H1 (cell line): ENCODE measurements around the gene CYYR1. TPM values are rescaled to one million over a fixed set of nuclear protein-coding genes. Genes with fewer than 3 reads are reported as not detected.

ENCODE experiments used
- CTCF ChIA-PET: fragments of 300-600 bp; sonication (Branson Sonifier 250); formaldehyde crosslinking; loops from one replicate; lab custom pipeline; 2021; ENCODE audit not compliant: partially characterized antibody; lab: Charles Lee
- POLR2A ChIA-PET: fragments of 300-600 bp; sonication (Branson Sonifier 250); formaldehyde crosslinking; loops from one replicate; lab custom pipeline; 2021; ENCODE audit warnings: inconsistent platforms; ENCODE audit not compliant: partially characterized antibody; lab: Charles Lee
- DNase-seq, 2 experiments: peaks; one replicate each; pipeline versions ENCODE4 v3.0.0 to v3.0.0-alpha.2; 2010 to 2022; ENCODE audit warnings: low spot score in 2 of 2, low read depth in 1 of 2, mixed read lengths in 1 of 2
- FAIRE-seq: peaks from 2 replicates; lab custom pipeline; 2011; peaks lifted over from hg19 to GRCh38; lab: Jason Lieb, UNC
- H2AFZ ChIP-seq: 2 replicates; pipeline ENCODE4 v1.8.1; 2012; ENCODE audit warnings: low read length, inconsistent platforms
- H2AK5ac ChIP-seq: 2 replicates; pipeline ENCODE4 v1.6.1; 2013; ENCODE audit warnings: low read depth, low read length
- H2BK120ac ChIP-seq: replicated peaks from 2 replicates; pipeline ENCODE3; 2013; ENCODE audit warnings: low read depth, low read length, inconsistent platforms
- H2BK12ac ChIP-seq: 2 replicates; pipeline ENCODE4 v1.6.1; 2013; ENCODE audit warnings: low read depth, low read length
- H2BK15ac ChIP-seq: 2 replicates; pipeline ENCODE4 v1.6.1; 2013; ENCODE audit warnings: low read length
- H2BK20ac ChIP-seq: 2 replicates; pipeline ENCODE4 v1.6.1; 2013; ENCODE audit warnings: low read length
- H2BK5ac ChIP-seq: 2 replicates; pipeline ENCODE4 v1.6.1; 2013; ENCODE audit warnings: low read depth, low read length
- H3K14ac ChIP-seq: 2 replicates; pipeline ENCODE4 v1.6.1; 2013; ENCODE audit warnings: inconsistent platforms; ENCODE audit not compliant: insufficient read length
- H3K18ac ChIP-seq: 2 replicates; pipeline ENCODE4 v1.6.1; 2013; ENCODE audit warnings: low read length; ENCODE audit errors: extremely low read depth
- H3K23ac ChIP-seq: 2 replicates; pipeline ENCODE4 v1.6.1; 2013; ENCODE audit warnings: inconsistent platforms; ENCODE audit not compliant: insufficient read length
- H3K23me2 ChIP-seq: 2 replicates; pipeline ENCODE4 v1.6.1; 2013; ENCODE audit warnings: low read depth, low read length
- H3K27ac ChIP-seq: 2 replicates; pipeline ENCODE4 v1.6.1; 2011; ENCODE audit warnings: low read depth, low read length, inconsistent platforms
- H3K27me3 ChIP-seq, 4 experiments: replicated peaks in 1 of 4; 1 replicate in 1 of 4; 2 replicates in 3 of 4; pipeline versions ENCODE4 v1.6.1 to v1.8.1; 2011 to 2013; ENCODE audit warnings: low read length in 3 of 4, mild to moderate bottlenecking in 3 of 4, inconsistent platforms in 2 of 4, mixed read lengths in 2 of 4, moderate library complexity in 1 of 4; ENCODE audit not compliant: control insufficient read depth in 3 of 4, insufficient read depth in 3 of 4; ENCODE audit errors: extremely low read depth in 1 of 4
- H3K36me3 ChIP-seq, 4 experiments: 2 replicates each; pipeline versions ENCODE4 v1.6.1 to v1.8.1; 2011 to 2013; ENCODE audit warnings: mild to moderate bottlenecking in 4 of 4, low read length in 3 of 4, moderate library complexity in 2 of 4, control low read depth in 1 of 4, inconsistent platforms in 1 of 4; ENCODE audit not compliant: insufficient read depth in 4 of 4, control insufficient read depth in 2 of 4
- H3K4ac ChIP-seq: replicated peaks from 2 replicates; pipeline ENCODE3; 2013; ENCODE audit warnings: low read length, low read depth, mixed read lengths, inconsistent platforms; ENCODE audit not compliant: insufficient read length
- H3K4me1 ChIP-seq, 4 experiments: replicated peaks in 1 of 4; 1 replicate in 1 of 4; 2 replicates in 3 of 4; pipeline versions ENCODE4 v1.6.1 to v1.8.1; 2011 to 2013; ENCODE audit warnings: low read length in 3 of 4, inconsistent platforms in 2 of 4, mixed read lengths in 1 of 4; ENCODE audit not compliant: insufficient read depth in 4 of 4, control insufficient read depth in 3 of 4
- H3K4me2 ChIP-seq, 2 experiments: 2 replicates each; pipeline versions ENCODE4 v1.6.1 to v1.8.1; 2011 to 2013; ENCODE audit warnings: low read depth in 2 of 2, low read length in 2 of 2, control low read depth in 1 of 2, inconsistent platforms in 1 of 2, mild to moderate bottlenecking in 1 of 2; ENCODE audit not compliant: insufficient read depth in 1 of 2
- H3K4me3 ChIP-seq, 4 experiments: fragments of 200-600, 300-600 bp in 1 of 4; sonication (generic), shearing (Covaris generic), sonication (Bioruptor Twin) in 1 of 4; 2 replicates each; pipeline versions ENCODE4 v1.5.1 to v1.8.1; 2011 to 2016; ENCODE audit warnings: low read length in 4 of 4, low read depth in 3 of 4, control low read depth in 2 of 4, inconsistent platforms in 2 of 4, mild to moderate bottlenecking in 2 of 4, mixed read lengths in 1 of 4, moderate library complexity in 1 of 4; ENCODE audit not compliant: insufficient read depth in 2 of 4; ENCODE audit errors: extremely low read depth in 1 of 4
- H3K56ac ChIP-seq: replicated peaks from 2 replicates; pipeline ENCODE3; 2013; ENCODE audit warnings: low read depth, mild to moderate bottlenecking, mixed read lengths, low read length, inconsistent platforms; ENCODE audit not compliant: insufficient read length
- H3K79me1 ChIP-seq: 2 replicates; pipeline ENCODE4 v1.6.1; 2013; ENCODE audit warnings: low read depth, low read length, control low read depth
- H3K79me2 ChIP-seq, 2 experiments: 2 replicates each; pipeline versions ENCODE4 v1.6.1 to v1.8.1; 2012 to 2013; ENCODE audit warnings: low read length in 2 of 2, mild to moderate bottlenecking in 2 of 2, inconsistent platforms in 1 of 2; ENCODE audit not compliant: insufficient read depth in 2 of 2, control insufficient read depth in 1 of 2
- H3K9ac ChIP-seq, 4 experiments: replicated peaks in 1 of 4; 1 replicate in 1 of 4; 2 replicates in 3 of 4; pipeline versions ENCODE4 v1.6.1 to v1.8.1; 2011 to 2013; ENCODE audit warnings: low read depth in 3 of 4, low read length in 3 of 4, control low read depth in 2 of 4, mild to moderate bottlenecking in 2 of 4, moderate library complexity in 2 of 4, inconsistent platforms in 1 of 4; ENCODE audit errors: extremely low read depth in 1 of 4
- H3K9me3 ChIP-seq, 2 experiments: 2 replicates each; pipeline versions ENCODE4 v1.6.1 to v1.8.1; 2012 to 2013; ENCODE audit warnings: mild to moderate bottlenecking in 2 of 2, moderate library complexity in 2 of 2, control low read depth in 1 of 2, inconsistent platforms in 1 of 2, low read depth in 1 of 2, low read length in 1 of 2, mixed read lengths in 1 of 2; ENCODE audit not compliant: insufficient read depth in 2 of 2
- H4K20me1 ChIP-seq, 2 experiments: replicated peaks in 1 of 2; 2 replicates each; pipeline versions ENCODE3 to v1.8.1; 2011 to 2013; ENCODE audit warnings: inconsistent platforms in 2 of 2, low read length in 2 of 2, mild to moderate bottlenecking in 1 of 2; ENCODE audit not compliant: insufficient read depth in 2 of 2, control insufficient read depth in 1 of 2
- H4K5ac ChIP-seq: 2 replicates; pipeline ENCODE4 v1.6.1; 2013; ENCODE audit warnings: low read length, low read depth, mixed read lengths, inconsistent platforms; ENCODE audit not compliant: insufficient read length
- H4K8ac ChIP-seq: 2 replicates; pipeline ENCODE4 v1.8.0; 2013; ENCODE audit warnings: mild to moderate bottlenecking, moderate library complexity, low read length, inconsistent platforms; ENCODE audit not compliant: insufficient read depth; ENCODE audit errors: extremely low read depth
- H4K91ac ChIP-seq: replicated peaks from 2 replicates; pipeline ENCODE3; 2013; ENCODE audit warnings: low read length, mixed read lengths, inconsistent platforms; ENCODE audit not compliant: insufficient read length
- BCL11A ChIP-seq, 2 experiments: IDR thresholded peaks; one replicate each; pipeline ENCODE4 v1.6.1; 2011; ENCODE audit warnings: low read depth in 2 of 2, low read length in 2 of 2, mild to moderate bottlenecking in 2 of 2
- CHD1 ChIP-seq: IDR thresholded peaks from 2 replicates; pipeline ENCODE4 v1.6.1; 2012; ENCODE audit warnings: low read depth, low read length, improper control_type of control experiment
- EZH2 ChIP-seq: fragments of 200-600 bp; sonication (generic); IDR thresholded peaks from 2 replicates; pipeline ENCODE4 v1.7.1; 2012; ENCODE audit warnings: low read depth, mild to moderate bottlenecking, moderate library complexity, low read length, inconsistent platforms; ENCODE audit not compliant: severe bottlenecking
- GABPA ChIP-seq: IDR thresholded peaks from 2 replicates; pipeline ENCODE4 v1.6.1; 2011; ENCODE audit warnings: mild to moderate bottlenecking, low read length, moderate library complexity, borderline replicate concordance; ENCODE audit not compliant: insufficient read depth
- HDAC2 ChIP-seq, 2 experiments: fragments of 300-600 bp in 1 of 2; sonication (generic) in 1 of 2; IDR thresholded peaks; 2 replicates each; pipeline ENCODE4 v1.6.1; 2011 to 2012; ENCODE audit warnings: low read depth in 2 of 2, low read length in 2 of 2, mild to moderate bottlenecking in 2 of 2, moderate library complexity in 2 of 2, borderline replicate concordance in 1 of 2, inconsistent platforms in 1 of 2
- HDAC6 ChIP-seq: IDR thresholded peaks from one replicate; pipeline ENCODE4 v1.7.1; 2012; ENCODE audit warnings: low read depth, mild to moderate bottlenecking, inconsistent platforms, low read length, moderate library complexity
- JUN ChIP-seq: IDR thresholded peaks from 2 replicates; pipeline ENCODE4 v1.6.1; 2011; ENCODE audit warnings: low read depth, mild to moderate bottlenecking, improper control_type of control experiment, low read length
- JUND ChIP-seq: IDR thresholded peaks from 2 replicates; pipeline ENCODE4 v1.6.1; 2011; ENCODE audit warnings: mild to moderate bottlenecking, improper control_type of control experiment, low read length
- KDM4A ChIP-seq: IDR thresholded peaks from one replicate; pipeline ENCODE4 v1.7.1; 2012; ENCODE audit warnings: low read depth, mild to moderate bottlenecking, moderate library complexity, low read length, inconsistent platforms; ENCODE audit not compliant: severe bottlenecking
- KDM5A ChIP-seq: fragments of 200-600 bp; IDR thresholded peaks from 2 replicates; pipeline ENCODE4 v1.7.1; 2012; ENCODE audit warnings: mild to moderate bottlenecking, low read length, inconsistent platforms, mixed read lengths
- MAX ChIP-seq: IDR thresholded peaks from 2 replicates; pipeline ENCODE4 v1.6.1; 2012; ENCODE audit warnings: inconsistent platforms
- RNF2 ChIP-seq: fragments of 200-900, 300-1000 bp; sonication (generic); IDR thresholded peaks from 2 replicates; pipeline ENCODE4 v1.7.1; 2016; ENCODE audit warnings: borderline replicate concordance, low read depth, mild to moderate bottlenecking, antibody characterized with exemption, low read length; ENCODE audit not compliant: poor library complexity, severe bottlenecking; ENCODE audit errors: missing control alignments
- SP4 ChIP-seq: IDR thresholded peaks from 2 replicates; pipeline ENCODE4 v1.6.1; 2012; ENCODE audit warnings: low read length, inconsistent platforms
- SUZ12 ChIP-seq: fragments of 200-600 bp; sonication (generic); IDR thresholded peaks from 2 replicates; pipeline ENCODE4 v1.6.1; 2012; ENCODE audit warnings: mild to moderate bottlenecking, inconsistent platforms, low read length, moderate library complexity, mixed read lengths
- TCF12 ChIP-seq: IDR thresholded peaks from 2 replicates; pipeline ENCODE4 v1.6.1; 2011; ENCODE audit warnings: low read depth, mild to moderate bottlenecking, low read length
- WGBS, 2 experiments: shearing (Covaris generic) in 1 of 2; methylation state at CpG; one replicate each; pipeline versions ENCODE4 v1.1.6 to v1.1.7; 2013 to 2015; ENCODE audit warnings: low lambda C conversion rate in 2 of 2, mixed read lengths in 2 of 2, inconsistent platforms in 1 of 2, low coverage in 1 of 2, missing lambda C conversion rate in 1 of 2; ENCODE audit not compliant: insufficient replicate concordance in 2 of 2, insufficient coverage in 1 of 2, insufficient read length in 1 of 2; ENCODE audit errors: extremely low coverage in 1 of 2, missing lambda C conversion rate in 1 of 2; 5-methylcytosine and 5-hydroxymethylcytosine counted together
- polyA plus RNA-seq, 7 experiments: library from polyadenylated mRNA; depleted of rRNA in 3 of 7; stranded (reverse) in 5 of 7; unstranded in 2 of 7; fragments of >200 nt in 5 of 7; fragments of 200-250 nt in 2 of 7; gene quantifications; 1 replicate in 5 of 7; 2 replicates in 1 of 7; 4 replicates in 1 of 7; pipeline versions ENCODE4 v1.2.1 to v1.2.3, GENCODE V29; 2011 to 2013; ENCODE audit warnings: missing spikeins in 2 of 7, mixed read lengths in 2 of 7
- total RNA-seq: library from RNA; stranded (reverse); fragmentation: NEBNext Ultra II Directional; extraction: Animal tissue kit (Norgen Biotek cat#: 25700); gene quantifications from 2 replicates; pipeline ENCODE4 v1.2.1, GENCODE V29; 2021

CYYR1 gene
- total and polyA plus RNA-seq, 2 of the 8 experiments (the other 6 are each of a cell fraction or from before 2014, with no cell fraction given), result 12.2 to 37.9 TPM

- Histone ChIP-seq H4K8ac (no peak overlapping the region), H3K9ac (no peak overlapping the region), H3K9me3 (no peaks in the 10 kb centered on the region), H3K18ac (no peak overlapping the region), H3K56ac (no peak overlapping the region), H2AFZ (no peak overlapping the region), H3K79me1 (no peaks in the 10 kb centered on the region), H3K23ac (no peak overlapping the region), H3K27me3 (no peaks in the 10 kb centered on the region), H2BK120ac (no peak overlapping the region), H2BK15ac (no peak overlapping the region), H2BK5ac (no peak overlapping the region), H3K36me3 (no peaks in the 10 kb centered on the region), H3K14ac (no peak overlapping the region), H3K4ac (no peak overlapping the region), H3K4me2 (no peak overlapping the region), H4K20me1 (no peaks in the 10 kb centered on the region), H3K4me1 (no peaks in the 10 kb centered on the region), H2BK20ac (no peak overlapping the region), H3K79me2 (no peaks in the 10 kb centered on the region), H3K4me3 (no peak overlapping the region), H4K91ac (no peak overlapping the region), H3K27ac (no peak overlapping the region), H4K5ac (no peak overlapping the region), H2AK5ac (no peak overlapping the region), H2BK12ac (no peak overlapping the region), H3K23me2 (no peaks in the 10 kb centered on the region)
- POLR2A ChIA-PET, result no interaction called here
- FAIRE-seq, result no peak
- 0% methylated on average over 1 of the region's 1 CpG; no CpG with 5 or more reads in 1 of the 2 experiments for WGBS, 2 experiments
- DNase-seq, result no peak
- CTCF ChIA-PET, result no interaction called here
- TF ChIP-seq SUZ12 (no peak), KDM5A (no peak), JUND (no peak), MAX (no peak), HDAC2 (IDR thresholded peaks at IDR 0.05; ENCODE audit: borderline replicate concordance in 1 of 2, low read depth in 2 of 2, low read length in 2 of 2) (no peak), HDAC6 (no peak), TCF12 (no peak), JUN (no peak), BCL11A (IDR thresholded peaks at IDR 0.05; ENCODE audit: low read depth in 2 of 2, low read length in 2 of 2) (no peak), CHD1 (no peak), GABPA (no peak), RNF2 (no peak), SP4 (no peak), EZH2 (no peak), KDM4A (no peak)
These were observed 44.1 kb upstream of the CYYR1 start for GRCh38 chr21:26617176-26617575.
